K562 (cell line): ENCODE data around the gene FSTL4. TPM values are rescaled to one million over a fixed set of nuclear protein-coding genes. Genes with fewer than 3 reads are reported as not detected.

Source experiments
- ATAC-seq: fragments of 200-7000 bp; cut with Tn5 transposase; 3 replicates; pipeline ENCODE4 v1.9.1; 2020; ENCODE audit warnings: moderate library complexity
- BruUV-seq: library from RNA; stranded (reverse); fragments of 400-500 nt; replicated peaks from 2 replicates; lab custom pipeline; 2021; lab: Mats Ljungman, UMichigan
- CTCF ChIA-PET: fragments of 300-600 bp; formaldehyde crosslinking; extraction: SDS; loops from one replicate; lab custom pipeline; 2021; ENCODE audit warnings: low intra/inter-chr PET ratio; lab: Yijun Ruan, JAX
- POLR2A ChIA-PET: fragments of 300-600, 350-650 bp; sonication (Branson Sonifier 250); formaldehyde crosslinking; extraction: SDS; loops from one replicate; lab custom pipeline; 2021; ENCODE audit warnings: antibody characterized with exemption, inconsistent platforms; lab: Yijun Ruan, JAX
- DNase-seq, 4 experiments: peaks; one replicate each; pipeline versions ENCODE4 v3.0.0 to v3.0.0-alpha.2; 2011 to 2018; ENCODE audit warnings: low spot score in 3 of 4, mixed read lengths in 3 of 4; ENCODE audit errors: extremely low read depth in 1 of 4
- FAIRE-seq: peaks from 2 replicates; lab custom pipeline; 2011; peaks lifted over from hg19 to GRCh38; lab: Jason Lieb, UNC
- H2AFZ ChIP-seq: 2 replicates; pipeline ENCODE4 v1.6.0; 2011; ENCODE audit warnings: low read depth, low read length, control low read depth, inconsistent platforms
- H3K27ac ChIP-seq: fragments of 200-600 bp; 3 replicates; pipeline ENCODE4 v1.8.0; 2011; ENCODE audit warnings: low read depth, mild to moderate bottlenecking, control low read depth, inconsistent platforms, low read length, moderate library complexity, mixed read lengths; ENCODE audit errors: extremely low read depth
- H3K27me3 ChIP-seq, 2 experiments: fragments of 300-600 bp in 1 of 2; 2 replicates in 1 of 2; 3 replicates in 1 of 2; pipeline versions ENCODE4 v1.6.0 to v1.8.0; 2011; ENCODE audit warnings: inconsistent platforms in 2 of 2, low read length in 2 of 2, mild to moderate bottlenecking in 1 of 2, mixed read lengths in 1 of 2, moderate library complexity in 1 of 2; ENCODE audit not compliant: control insufficient read depth in 2 of 2, insufficient read depth in 2 of 2
- H3K36me3 ChIP-seq: fragments of 300-600 bp; 3 replicates; pipeline ENCODE4 v1.8.0; 2011; ENCODE audit warnings: mild to moderate bottlenecking, low read length, inconsistent platforms; ENCODE audit not compliant: control insufficient read depth, insufficient read depth
- H3K4me1 ChIP-seq, 2 experiments: fragments of 200-600 bp in 1 of 2; replicated peaks in 1 of 2; 2 replicates in 1 of 2; 3 replicates in 1 of 2; pipeline versions ENCODE4 v1.5.1 to v1.8.0; 2011; ENCODE audit warnings: inconsistent platforms in 2 of 2, low read length in 2 of 2, mild to moderate bottlenecking in 1 of 2, mixed read lengths in 1 of 2, moderate library complexity in 1 of 2; ENCODE audit not compliant: control insufficient read depth in 2 of 2, insufficient read depth in 2 of 2
- H3K4me2 ChIP-seq: 2 replicates; pipeline ENCODE4 v1.6.1; 2011; ENCODE audit warnings: low read length, control low read depth, inconsistent platforms, mixed read lengths; ENCODE audit not compliant: insufficient read depth
- H3K4me3 ChIP-seq: fragments of 200-600 bp; sonication (generic), shearing (Covaris generic); 2 replicates; pipeline ENCODE4 v1.5.1; 2016; ENCODE audit warnings: control low read depth, inconsistent platforms
- H3K79me2 ChIP-seq: fragments of 200-600 bp; 3 replicates; pipeline ENCODE4 v1.8.0; 2011; ENCODE audit warnings: low read length, inconsistent platforms; ENCODE audit not compliant: control insufficient read depth, insufficient read depth
- H3K9ac ChIP-seq, 2 experiments: 2 replicates each; pipeline versions ENCODE4 v1.6.0 to v1.6.1; 2011; ENCODE audit warnings: low read depth in 2 of 2, low read length in 2 of 2, control low read depth in 1 of 2, inconsistent platforms in 1 of 2, mild to moderate bottlenecking in 1 of 2, mixed read lengths in 1 of 2; ENCODE audit not compliant: insufficient read depth in 1 of 2
- H3K9me1 ChIP-seq: one replicate; pipeline ENCODE4 v1.6.0; 2011; ENCODE audit warnings: inconsistent platforms, mild to moderate bottlenecking, low read length, moderate library complexity; ENCODE audit not compliant: control insufficient read depth, insufficient read depth
- H3K9me3 ChIP-seq: replicated peaks from 2 replicates; pipeline ENCODE4 v1.5.1; 2011; ENCODE audit warnings: low read depth, low read length, inconsistent platforms; ENCODE audit not compliant: control insufficient read depth, insufficient read depth
- H4K20me1 ChIP-seq: replicated peaks from 2 replicates; pipeline ENCODE4 v1.6.1; 2011; ENCODE audit warnings: low read length, inconsistent platforms, mixed read lengths; ENCODE audit not compliant: control insufficient read depth, insufficient read depth
- BDP1 ChIP-seq: IDR thresholded peaks from 3 replicates; pipeline ENCODE4 v1.6.1; 2011; ENCODE audit not compliant: insufficient read length, insufficient read depth
- BRF2 ChIP-seq: IDR thresholded peaks from 3 replicates; pipeline ENCODE4 v1.6.1; 2011; ENCODE audit warnings: borderline replicate concordance, mild to moderate bottlenecking; ENCODE audit not compliant: insufficient read length, insufficient read depth
- CCAR2 ChIP-seq: fragments of 200-400 bp; formaldehyde crosslinking; IDR thresholded peaks from 2 replicates; pipeline ENCODE4 v1.6.1; 2017; ENCODE audit warnings: mild to moderate bottlenecking, low read depth, low read length
- NFIC ChIP-seq: fragments of 450-650 bp; IDR thresholded peaks from 2 replicates; pipeline ENCODE4 v1.6.1; 2017; ENCODE audit warnings: mild to moderate bottlenecking, inconsistent platforms
- RAD21 ChIP-seq, 2 experiments: fragments of 250-450 bp in 1 of 2; fragments of 450-650 bp in 1 of 2; sonication (Bioruptor Pico) in 1 of 2; formaldehyde crosslinking in 1 of 2; IDR thresholded peaks in 1 of 2; conservative IDR thresholded peaks in 1 of 2; 2 replicates each; pipeline versions ENCODE4 v1.4.0 to v1.8.0; 2020 to 2022; ENCODE audit warnings: mild to moderate bottlenecking in 2 of 2, moderate library complexity in 1 of 2
- SIX5 ChIP-seq, 2 experiments: IDR thresholded peaks; 2 replicates each; pipeline ENCODE4 v1.6.1; 2011; ENCODE audit warnings: low read length in 2 of 2, borderline replicate concordance in 1 of 2, low read depth in 1 of 2, mild to moderate bottlenecking in 1 of 2, moderate library complexity in 1 of 2; ENCODE audit not compliant: insufficient read depth in 1 of 2
- SRSF9 ChIP-seq: fragments of 200-400 bp; formaldehyde crosslinking; IDR thresholded peaks from 2 replicates; pipeline ENCODE4 v1.6.1; 2017; ENCODE audit warnings: low read depth, low read length, borderline replicate concordance
- TRIM24 ChIP-seq, 2 experiments: fragments of 450-650 bp; IDR thresholded peaks; 2 replicates each; pipeline ENCODE4 v1.6.1; 2016
- ZFP91 ChIP-seq: sonication (generic); formaldehyde crosslinking; IDR thresholded peaks from 2 replicates; pipeline ENCODE4 v1.8.0; 2022; ENCODE audit warnings: mild to moderate bottlenecking, missing genetic modification reagents
- ZNF224 ChIP-seq: sonication (generic); formaldehyde crosslinking; IDR thresholded peaks from 2 replicates; pipeline ENCODE4 v1.8.0; 2022; ENCODE audit warnings: mild to moderate bottlenecking, missing genetic modification reagents
- ZNF584 ChIP-seq: fragments of 200-800 bp; sonication (Bioruptor generic); IDR thresholded peaks from 2 replicates; pipeline ENCODE4 v1.6.1; 2016; ENCODE audit warnings: low read depth, mild to moderate bottlenecking, missing genetic modification characterization, missing compliant biosample characterization
- ZNF696 ChIP-seq: fragments of 250-450 bp; sonication (Bioruptor Pico); conservative IDR thresholded peaks from 2 replicates; pipeline ENCODE4 v1.4.0; 2020; ENCODE audit warnings: mild to moderate bottlenecking, moderate library complexity
- WGBS: fragments of 100-300 bp; shearing (Covaris generic); methylation state at CpG from one replicate; pipeline ENCODE4 v1.1.6; 2016; ENCODE audit warnings: low coverage, mixed read lengths; ENCODE audit not compliant: insufficient coverage; ENCODE audit errors: missing lambda C conversion rate; 5-methylcytosine and 5-hydroxymethylcytosine counted together
- in situ Hi-C: fragments of 300-500 bp; cut with MboI; formaldehyde crosslinking; loops from 4 replicates; pipeline ENCODE4 v1.15.0; 2018; ENCODE audit warnings: inconsistent platforms, mixed read lengths
- intact Hi-C: fragments of 100-400 bp; cut with micrococcal nuclease; formaldehyde crosslinking; loops from 2 replicates; pipeline ENCODE4 v1.14.2; 2022
- polyA plus RNA-seq, 8 experiments: library from polyadenylated mRNA; depleted of rRNA in 4 of 8; stranded (reverse) in 5 of 8; unstranded in 3 of 8; fragments of >200 nt; fragmentation: Nextera tagmentation in 2 of 8; fragmentation: Illumina TruSeq in 1 of 8; extraction: Ambion mirVana in 2 of 8; extraction: Trizol in 1 of 8; gene quantifications; 2 replicates each; pipeline versions ENCODE4 v1.2.1 to v1.2.3, GENCODE V29; 2011 to 2014; ENCODE audit warnings: inconsistent platforms in 1 of 8, missing spikeins in 1 of 8
- total RNA-seq, 7 experiments: library from RNA; depleted of rRNA in 6 of 7; stranded (reverse); fragments of >200 nt in 6 of 7; fragmentation: Illumina TruSeq in 2 of 7; extraction: Trizol in 2 of 7; gene quantifications; 2 replicates each; pipeline versions ENCODE4 v1.2.1 to v1.2.3, GENCODE V29; 2011 to 2021; ENCODE audit warnings: low replicate concordance in 1 of 7

The FSTL4 gene
- total and polyA plus RNA-seq, 9 of the 15 experiments (the other 6 are each of a cell fraction or from before 2014, with no cell fraction given): 0.08 to 0.18 (median 0.10) TPM; not detected in 5

DNA sequence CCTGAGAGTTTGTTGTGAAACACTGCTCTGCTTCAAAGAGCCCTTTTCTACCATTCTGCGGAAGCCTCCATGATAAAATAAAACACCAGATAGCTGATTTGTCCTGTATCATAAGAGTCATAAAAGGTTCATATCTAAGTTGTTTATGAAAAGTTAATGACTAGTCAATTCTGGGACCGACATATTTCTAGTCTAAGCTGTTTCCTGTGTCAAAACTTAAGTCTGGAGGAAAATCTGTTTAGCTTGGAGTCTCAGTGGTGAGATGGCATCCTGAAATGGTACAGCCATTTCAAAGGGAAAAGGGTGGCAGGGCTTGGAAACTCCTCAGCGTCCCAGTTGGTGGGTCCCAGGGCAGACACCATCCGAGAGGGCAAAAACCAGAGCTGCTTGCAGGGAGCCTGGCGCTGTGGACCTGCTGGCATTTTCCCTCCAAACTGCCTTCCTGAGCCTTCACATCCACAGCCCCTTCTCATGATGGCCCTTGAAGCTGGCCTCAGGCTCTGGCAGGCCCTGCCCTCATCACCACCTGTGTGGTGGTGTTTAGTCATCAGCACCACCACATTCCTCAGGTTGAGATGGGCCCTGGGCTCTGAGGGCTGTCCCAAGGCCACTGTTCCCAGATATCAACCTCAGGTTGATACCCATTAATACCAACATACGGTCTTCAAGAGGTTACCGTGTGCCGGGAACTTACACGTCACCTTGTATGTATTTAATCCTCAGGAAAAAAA, 376.5 kb downstream of the FSTL4 start (continued):
- no peak for TF ChIP-seq ZNF584 (CRISPR knock-in tag)
- TF ChIP-seq SRSF9: no peak
- no peak for TF ChIP-seq RAD21 (CRISPR knock-in tag; conservative IDR thresholded peaks at IDR 0.05 in 1 of 2, IDR thresholded peaks at IDR 0.05 in 1 of 2)

GRCh38 chr5:133234911-133235310, 377.4 kb downstream of the FSTL4 start:
- TF ChIP-seq TRIM24 (IDR thresholded peaks at IDR 0.05) (no peak), NFIC (no peak), ZNF224 (no peak), ZFP91 (CRISPR knock-in tag) (no peak), BDP1 (no peak), BRF2 (no peak), SIX5 (IDR thresholded peaks at IDR 0.05; ENCODE audit: borderline replicate concordance in 1 of 2, insufficient read depth in 1 of 2, low read depth in 1 of 2, low read length in 2 of 2) (no peak), ZNF696 (CRISPR knock-in tag) (no peak), CCAR2 (no peak)
- Histone ChIP-seq H2AFZ (no peak overlapping the region), H3K79me2 (no peaks in the 10 kb centered on the region), H3K4me1 (peaks cover 2 to 8% of the 10 kb centered on the region in 2 experiments; a peak in 4 of 5 replicates), H3K9me3 (no peaks in the 10 kb centered on the region; the same call in 1 of the 2 replicates), H3K27me3 (peaks cover 0 to 9% of the 10 kb centered on the region in 2 experiments; a peak in 2 of 5 replicates), H3K9ac (no peak overlapping the region), H4K20me1 (no peaks in the 10 kb centered on the region; the same call in 1 of the 2 replicates), H3K4me3 (no peak overlapping the region), H3K4me2 (no peak overlapping the region), H3K9me1 (no peaks in the 10 kb centered on the region), H3K27ac (no peak overlapping the region), H3K36me3 (no peaks in the 10 kb centered on the region)
- POLR2A ChIA-PET: interaction anchor here (0.6 to 1.7 kb wide), 5 partner anchors 10 to 257 kb away, joined by 3 to 7 read pairs (median 3); no protein-coding TSS in a partner anchor
- no peak for FAIRE-seq
- no peak for DNase-seq
- intact Hi-C loops (no loop called here), in situ Hi-C loops (no loop called here)
- 29% methylated on average over 6 of the region's 6 CpGs for WGBS
- CTCF ChIA-PET: no interaction called here
- BruUV-seq: no TSS peak
- ATAC-seq: no peak
